Endothelial cell of umbilical vein (primary cell): ENCODE results near the gene LITAF. TPM values are rescaled to one million over a fixed set of nuclear protein-coding genes. Genes with fewer than 3 reads are reported as not detected.
"Not testable (repeated sequence)": the region's sequence is repeated elsewhere in the genome, so short reads cannot be mapped to it uniquely, and the experiment has no call there.

Source experiments
- BruUV-seq: library from RNA; stranded (reverse); fragments of 400-500 nt; replicated peaks from 2 replicates; lab custom pipeline; 2021; lab: Mats Ljungman, UMichigan
- CTCF ChIA-PET: fragments of 300-600, 350-600 bp; sonication (Branson Sonifier 250); formaldehyde crosslinking; loops from one replicate; lab custom pipeline; 2021; ENCODE audit warnings: antibody characterized with exemption, inconsistent platforms; lab: Charles Lee
- POLR2A ChIA-PET: fragments of 300-600, 350-600 bp; sonication (Branson Sonifier 250); formaldehyde crosslinking; loops from one replicate; lab custom pipeline; 2021; ENCODE audit warnings: antibody characterized with exemption, inconsistent platforms; lab: Charles Lee
- DNase-seq: peaks from one replicate; pipeline ENCODE4 v3.0.0-alpha.2; 2011; ENCODE audit warnings: low read depth, low spot score
- FAIRE-seq: peaks from 2 replicates; lab custom pipeline; 2011; peaks lifted over from hg19 to GRCh38; lab: Jason Lieb, UNC
- H2AFZ ChIP-seq: 2 replicates; pipeline ENCODE4 v1.6.0; 2012; ENCODE audit warnings: low read depth, low read length, control low read depth, inconsistent platforms
- H3K27ac ChIP-seq: 2 replicates; pipeline ENCODE4 v1.5.1; 2011; ENCODE audit warnings: low read depth, mild to moderate bottlenecking, control low read depth, low read length, moderate library complexity; ENCODE audit not compliant: insufficient read depth
- H3K27me3 ChIP-seq, 2 experiments: 2 replicates each; pipeline versions ENCODE4 v1.6.0 to v1.6.1; 2011; ENCODE audit warnings: low read length in 2 of 2, mixed read lengths in 1 of 2; ENCODE audit not compliant: control insufficient read depth in 2 of 2, insufficient read depth in 2 of 2
- H3K36me3 ChIP-seq, 2 experiments: 2 replicates in 1 of 2; 3 replicates in 1 of 2; pipeline ENCODE4 v1.5.1; 2011; ENCODE audit warnings: low read length in 2 of 2, mild to moderate bottlenecking in 1 of 2, moderate library complexity in 1 of 2; ENCODE audit not compliant: control insufficient read depth in 2 of 2, insufficient read depth in 2 of 2; ENCODE audit errors: extremely low read depth in 1 of 2
- H3K4me1 ChIP-seq: 3 replicates; pipeline ENCODE4 v1.5.1; 2011; ENCODE audit warnings: mild to moderate bottlenecking, low read length; ENCODE audit not compliant: control insufficient read depth, insufficient read depth; ENCODE audit errors: extremely low read depth
- H3K4me2 ChIP-seq: 2 replicates; pipeline ENCODE4 v1.6.1; 2011; ENCODE audit warnings: low read length, control low read depth, mixed read lengths; ENCODE audit not compliant: insufficient read depth
- H3K4me3 ChIP-seq, 3 experiments: fragments of 200-600 bp in 1 of 3; sonication (generic), shearing (Covaris generic) in 1 of 3; replicated peaks in 1 of 3; 2 replicates each; pipeline ENCODE4 v1.5.1; 2011 to 2016; ENCODE audit warnings: control low read depth in 3 of 3, low read length in 3 of 3, mild to moderate bottlenecking in 2 of 3, inconsistent platforms in 1 of 3, low read depth in 1 of 3, moderate library complexity in 1 of 3; ENCODE audit not compliant: insufficient read depth in 1 of 3
- H3K79me2 ChIP-seq: 2 replicates; pipeline ENCODE4 v1.6.0; 2012; ENCODE audit warnings: low read length, inconsistent platforms; ENCODE audit not compliant: control insufficient read depth, insufficient read depth
- H3K9ac ChIP-seq: replicated peaks from 2 replicates; pipeline ENCODE3; 2011; ENCODE audit warnings: low read length, control low read depth; ENCODE audit not compliant: insufficient read depth; ENCODE audit errors: extremely low read depth
- H3K9me1 ChIP-seq: replicated peaks from 3 replicates; pipeline ENCODE4 v1.6.0; 2011; ENCODE audit warnings: mild to moderate bottlenecking, low read length; ENCODE audit not compliant: control insufficient read depth, insufficient read depth; ENCODE audit errors: extremely low read depth
- H3K9me3 ChIP-seq: replicated peaks from 2 replicates; pipeline ENCODE4 v1.5.1; 2012; ENCODE audit warnings: low read length, inconsistent platforms; ENCODE audit not compliant: control insufficient read depth, insufficient read depth
- H4K20me1 ChIP-seq: replicated peaks from 2 replicates; pipeline ENCODE3; 2011; ENCODE audit warnings: mild to moderate bottlenecking, low read length; ENCODE audit not compliant: control insufficient read depth, insufficient read depth; ENCODE audit errors: extremely low read depth
- EZH2 ChIP-seq: IDR thresholded peaks from 2 replicates; pipeline ENCODE4 v1.6.1; 2012; ENCODE audit warnings: borderline replicate concordance, low read depth, mild to moderate bottlenecking, moderate library complexity, low read length, inconsistent platforms; ENCODE audit not compliant: severe bottlenecking
- GATA2 ChIP-seq: IDR thresholded peaks from 2 replicates; pipeline ENCODE4 v1.7.0; 2011; ENCODE audit warnings: low read depth, mild to moderate bottlenecking, moderate library complexity, mixed read lengths, low read length; ENCODE audit not compliant: insufficient read length, insufficient read depth
- MAX ChIP-seq: IDR thresholded peaks from 2 replicates; pipeline ENCODE4 v1.6.1; 2011; ENCODE audit not compliant: insufficient read depth, insufficient read length
- MYC ChIP-seq: IDR thresholded peaks from one replicate; pipeline ENCODE4 v1.6.1; 2011; ENCODE audit warnings: mild to moderate bottlenecking, low read depth, low read length
- POLR2A ChIP-seq: IDR thresholded peaks from 2 replicates; pipeline ENCODE4 v1.6.1; 2012; ENCODE audit warnings: low read depth, mild to moderate bottlenecking, control low read depth, low read length
- POLR2AphosphoS5 ChIP-seq: IDR thresholded peaks from 2 replicates; pipeline ENCODE4 v1.6.1; 2012; ENCODE audit warnings: low read depth, mild to moderate bottlenecking, control low read depth, low read length, moderate library complexity; ENCODE audit not compliant: insufficient read depth
- dilution Hi-C: fragments of 300-500 bp; cut with MboI; formaldehyde crosslinking; loops from one replicate; pipeline ENCODE4 v1.15.0; 2019; ENCODE audit warnings: low sequenced_read_pairs; ENCODE audit not compliant: extremely low pct_ligation_motif_present
- intact Hi-C: fragments of 100-400 bp; cut with micrococcal nuclease; formaldehyde crosslinking; loops from one replicate; pipeline ENCODE4 v1.10.0; 2022
- polyA plus RNA-seq, 4 experiments: library from polyadenylated mRNA; depleted of rRNA in 3 of 4; stranded (reverse) in 3 of 4; unstranded in 1 of 4; fragments of >200 nt; gene quantifications; 2 replicates each; pipeline versions ENCODE4 v1.2.1 to v1.2.3, GENCODE V29; 2011 to 2012; ENCODE audit warnings: missing spikeins in 1 of 4
- total RNA-seq: library from RNA; stranded (reverse); gene quantifications from 2 replicates; pipeline ENCODE4 v1.2.3, GENCODE V29; 2021

LITAF gene
- total and polyA plus RNA-seq, 2 donors (not counting 3 experiments of a cell fraction or from before 2014, with no cell fraction given) = 15.2 to 27.2 TPM

GRCh38 chr16:11506741-11507305 lies 79.9 kb downstream of the LITAF start:
- Histone ChIP-seq H3K27me3 (no peaks in the 10 kb centered on the region), H3K27ac (no peak overlapping the region), H3K79me2 (no peaks in the 10 kb centered on the region), H3K9me1 (no peaks in the 10 kb centered on the region), H3K9me3 (no peaks in the 10 kb centered on the region), H3K9ac (no peak overlapping the region), H3K4me3 (no peak overlapping the region), H3K4me2 (no peak overlapping the region), H3K4me1 (no peaks in the 10 kb centered on the region), H2AFZ (no peak overlapping the region), H3K36me3 (no peaks in the 10 kb centered on the region), H4K20me1 (no peaks in the 10 kb centered on the region)
- dilution Hi-C loops = no loop called here
- FAIRE-seq (no peak), DNase-seq (no peak)
- TF ChIP-seq EZH2 (no peak), POLR2A (no peak), GATA2 (no peak), MAX (no peak), MYC (no peak), POLR2AphosphoS5 (no peak)
- POLR2A ChIA-PET = no interaction called here
- intact Hi-C loops = no loop called here
- CTCF ChIA-PET = interaction anchor here (2.5 kb wide), 1 partner anchor 25 kb away, joined by 10 read pairs; no protein-coding TSS in a partner anchor
- BruUV-seq = no TSS peak

GRCh38 chr16:11504261-11504660 lies 82.5 kb downstream of the LITAF start:
- H3K36me3 ChIP-seq, H3K79me2 ChIP-seq, dilution Hi-C loops, H3K27ac ChIP-seq, H2AFZ ChIP-seq, H3K4me2 ChIP-seq, H3K27me3 ChIP-seq, DNase-seq, H3K9me1 ChIP-seq, H3K9ac ChIP-seq, H3K9me3 ChIP-seq, FAIRE-seq, H3K4me3 ChIP-seq, BruUV-seq, H3K4me1 ChIP-seq, H4K20me1 ChIP-seq, intact Hi-C loops: not testable (repeated sequence)
- CTCF ChIA-PET = interaction anchor here (2.5 kb wide), 1 partner anchor 28 kb away, joined by 10 read pairs; no protein-coding TSS in a partner anchor
- POLR2A ChIA-PET = interaction anchor here (0.7 kb wide), 1 partner anchor 72 kb away, joined by 3 read pairs; no protein-coding TSS in a partner anchor
